B cell (primary cell): ENCODE measurements around the gene TNFAIP8L1. TPM values are rescaled to one million over a fixed set of nuclear protein-coding genes. Genes with fewer than 3 reads are reported as not detected.

Source experiments
- ATAC-seq: fragments of 200-7000 bp; cut with Tn5 transposase; one replicate; pipeline ENCODE4 v1.10.0; 2021; ENCODE audit warnings: low read depth, mild to moderate bottlenecking, moderate number of reproducible peaks, moderate library complexity
- CTCF ChIA-PET: fragments of 350-600 bp; sonication (Branson Sonifier 250); formaldehyde crosslinking; loops from one replicate; lab custom pipeline; 2021; ENCODE audit warnings: antibody characterized with exemption, inconsistent platforms; lab: Charles Lee
- POLR2A ChIA-PET: fragments of 350-600 bp; sonication (Branson Sonifier 250); formaldehyde crosslinking; loops from one replicate; lab custom pipeline; 2021; ENCODE audit warnings: antibody characterized with exemption; lab: Charles Lee
- DNase-seq: peaks from one replicate; pipeline ENCODE4 v3.0.0; 2013
- H2AFZ ChIP-seq: 2 replicates; pipeline ENCODE4 v1.6.1; 2012; ENCODE audit warnings: mild to moderate bottlenecking, low read depth, low read length; ENCODE audit not compliant: insufficient read depth, poor library complexity, severe bottlenecking
- H3K27ac ChIP-seq, 2 donors: 1 replicate in 1 of 2; 2 replicates in 1 of 2; pipeline ENCODE4 v1.5.1; 2012 to 2013; ENCODE audit warnings: low read length in 2 of 2, mild to moderate bottlenecking in 2 of 2, moderate library complexity in 1 of 2
- H3K27me3 ChIP-seq, 4 experiments: fragments of 200-600 bp in 1 of 4; sonication (generic) in 1 of 4; replicated peaks in 1 of 4; 1 replicate in 2 of 4; 2 replicates in 2 of 4; pipeline versions ENCODE4 v1.6.1 to v1.7.0; 2013 to 2016; ENCODE audit warnings: low read length in 3 of 4, mild to moderate bottlenecking in 2 of 4, mixed read lengths in 1 of 4, moderate library complexity in 1 of 4; ENCODE audit not compliant: insufficient read depth in 4 of 4, control insufficient read depth in 3 of 4; ENCODE audit errors: control extremely low read depth in 1 of 4
- H3K36me3 ChIP-seq, 2 experiments: replicated peaks in 1 of 2; 1 replicate in 1 of 2; 2 replicates in 1 of 2; pipeline versions ENCODE4 v1.6.1 to v1.7.1; 2013; ENCODE audit warnings: low read length in 1 of 2; ENCODE audit not compliant: insufficient read depth in 2 of 2, control insufficient read depth in 1 of 2; ENCODE audit errors: control extremely low read depth in 1 of 2, extremely low read depth in 1 of 2
- H3K4me1 ChIP-seq, 2 donors: fragments of 200-600 bp in 1 of 2; sonication (generic) in 1 of 2; 1 replicate in 1 of 2; 2 replicates in 1 of 2; pipeline versions ENCODE4 v1.5.1 to v1.6.1; 2013 to 2017; ENCODE audit warnings: low read length in 2 of 2; ENCODE audit not compliant: control insufficient read depth in 2 of 2, insufficient read depth in 2 of 2
- H3K4me2 ChIP-seq: replicated peaks from 2 replicates; pipeline ENCODE3; 2012; ENCODE audit warnings: mild to moderate bottlenecking, low read depth, low read length; ENCODE audit not compliant: poor library complexity, severe bottlenecking
- H3K4me3 ChIP-seq, 5 experiments: fragments of 200-600 bp in 1 of 5; sonication (generic) in 1 of 5; 1 replicate in 3 of 5; 2 replicates in 2 of 5; pipeline versions ENCODE4 v1.5.1 to v1.7.0; 2011 to 2016; ENCODE audit warnings: low read length in 4 of 5, mild to moderate bottlenecking in 4 of 5, low read depth in 2 of 5, control low read depth in 1 of 5, moderate library complexity in 1 of 5; ENCODE audit not compliant: insufficient read depth in 1 of 5; ENCODE audit errors: control extremely low read depth in 1 of 5, extremely low read depth in 1 of 5
- H3K79me2 ChIP-seq: fragments of 200-600 bp; sonication (generic); one replicate; pipeline ENCODE4 v1.6.0; 2016; ENCODE audit warnings: low read length; ENCODE audit not compliant: control insufficient read depth, insufficient read depth
- H3K9ac ChIP-seq: fragments of 200-600 bp; sonication (generic); 2 replicates; pipeline ENCODE4 v1.6.1; 2017; ENCODE audit warnings: mild to moderate bottlenecking, low read length, moderate library complexity
- H3K9me3 ChIP-seq, 3 donors: one replicate each; pipeline versions ENCODE4 v1.6.1 to v1.7.1; 2013; ENCODE audit warnings: low read length in 2 of 3; ENCODE audit not compliant: control insufficient read depth in 2 of 3, insufficient read depth in 1 of 3; ENCODE audit errors: control extremely low read depth in 1 of 3
- H4K20me1 ChIP-seq: 2 replicates; pipeline ENCODE4 v1.6.0; 2012; ENCODE audit warnings: mild to moderate bottlenecking, low read length; ENCODE audit not compliant: insufficient read depth, control insufficient read depth, poor library complexity, severe bottlenecking
- H3K27ac Mint-ChIP-seq: one replicate; pipeline ENCODE4 v1.8.0; 2021; ENCODE audit warnings: mixed read lengths
- H3K27me3 Mint-ChIP-seq: one replicate; pipeline ENCODE4 v1.8.0; 2021; ENCODE audit warnings: mixed read lengths
- H3K4me1 Mint-ChIP-seq: one replicate; pipeline ENCODE4 v1.8.0; 2021; ENCODE audit warnings: mixed read lengths
- H3K4me3 Mint-ChIP-seq: one replicate; pipeline ENCODE4 v1.8.0; 2021; ENCODE audit warnings: mixed read lengths
- H3K9me3 Mint-ChIP-seq: one replicate; pipeline ENCODE4 v1.8.0; 2022; ENCODE audit warnings: mixed read lengths; ENCODE audit not compliant: insufficient read depth
- EZH2 ChIP-seq: IDR thresholded peaks from 2 replicates; pipeline ENCODE4 v1.6.1; 2012; ENCODE audit warnings: borderline replicate concordance, low read depth, mild to moderate bottlenecking, moderate library complexity, low read length; ENCODE audit not compliant: insufficient read depth, poor library complexity, severe bottlenecking
- WGBS: methylation state at CpG from one replicate; pipeline ENCODE4 v1.1.5; 2013; ENCODE audit warnings: missing lambda C conversion rate; ENCODE audit not compliant: insufficient coverage; 5-methylcytosine and 5-hydroxymethylcytosine counted together
- intact Hi-C: fragments of 100-400 bp; cut with micrococcal nuclease; formaldehyde crosslinking; loops from one replicate; pipeline ENCODE4 v1.10.0; 2022
- polyA plus RNA-seq: library from polyadenylated mRNA; depleted of rRNA; stranded (reverse); fragments of >200 nt; gene quantifications from 2 replicates; pipeline ENCODE4 v1.2.3, GENCODE V29; 2012
- total RNA-seq, 2 donors: library from RNA; stranded (reverse); fragments of 120-200 nt in 1 of 2; gene quantifications; 1 replicate in 1 of 2; 2 replicates in 1 of 2; pipeline versions ENCODE4 v1.2.3 to v1.2.4, GENCODE V29; 2013 to 2022
- TF ChIP-seq, protein P1 (sequence below): fragments of 200-600 bp; IDR thresholded peaks from one replicate; pipeline ENCODE4 v1.8.0; 2022; ENCODE audit warnings: antibody characterized with exemption, mild to moderate bottlenecking

TNFAIP8L1 gene
- total and polyA plus RNA-seq, 2 donors (not counting 1 experiment from before 2014, with no cell fraction given) = 9.1 to 20.9 TPM

DNA sequence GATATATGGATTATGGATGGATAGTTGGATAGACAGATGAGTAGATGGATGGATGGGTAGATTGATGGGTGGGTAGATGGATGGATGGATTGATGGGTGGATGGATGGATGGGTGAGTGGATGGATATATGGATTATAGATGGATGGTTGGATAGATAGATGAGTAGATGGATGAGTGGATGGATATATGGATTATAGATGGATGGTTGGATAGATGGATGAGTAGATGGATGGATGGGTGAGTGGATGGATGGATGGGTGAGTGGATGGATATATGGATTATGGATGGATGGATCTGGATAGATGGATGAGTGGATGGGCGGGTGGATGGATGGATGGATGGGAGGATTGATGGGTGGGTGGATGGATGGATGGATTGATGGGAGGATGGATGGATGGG lies 36.4 kb upstream of the TNFAIP8L1 start:
- Histone ChIP-seq H3K36me3 (no peaks in the 10 kb centered on the region), H4K20me1 (no peaks in the 10 kb centered on the region), H3K27me3 (peaks cover 0 to 41% (median 14%) of the 10 kb centered on the region in 4 experiments), H3K4me3 (no peak overlapping the region), H3K79me2 (no peaks in the 10 kb centered on the region), H2AFZ (no peak overlapping the region), H3K9me3 (peaks cover 0 to 3% (median 0%) of the 10 kb centered on the region in 3 donors), H3K27ac (no peak overlapping the region), H3K4me2 (no peak overlapping the region), H3K9ac (no peak overlapping the region), H3K4me1 (peaks cover 7 to 12% of the 10 kb centered on the region in 2 donors)
- intact Hi-C loops = no loop called here
- H3K27ac Mint-ChIP-seq = no peak overlapping the region
- no peaks in the 10 kb centered on the region for H3K9me3 Mint-ChIP-seq
- no peak overlapping the region for H3K4me3 Mint-ChIP-seq
- POLR2A ChIA-PET = no interaction called here
- peaks cover 6% of the 10 kb centered on the region for H3K4me1 Mint-ChIP-seq
- H3K27me3 Mint-ChIP-seq = peaks cover 24% of the 10 kb centered on the region
- TF ChIP-seq, protein P1, sequence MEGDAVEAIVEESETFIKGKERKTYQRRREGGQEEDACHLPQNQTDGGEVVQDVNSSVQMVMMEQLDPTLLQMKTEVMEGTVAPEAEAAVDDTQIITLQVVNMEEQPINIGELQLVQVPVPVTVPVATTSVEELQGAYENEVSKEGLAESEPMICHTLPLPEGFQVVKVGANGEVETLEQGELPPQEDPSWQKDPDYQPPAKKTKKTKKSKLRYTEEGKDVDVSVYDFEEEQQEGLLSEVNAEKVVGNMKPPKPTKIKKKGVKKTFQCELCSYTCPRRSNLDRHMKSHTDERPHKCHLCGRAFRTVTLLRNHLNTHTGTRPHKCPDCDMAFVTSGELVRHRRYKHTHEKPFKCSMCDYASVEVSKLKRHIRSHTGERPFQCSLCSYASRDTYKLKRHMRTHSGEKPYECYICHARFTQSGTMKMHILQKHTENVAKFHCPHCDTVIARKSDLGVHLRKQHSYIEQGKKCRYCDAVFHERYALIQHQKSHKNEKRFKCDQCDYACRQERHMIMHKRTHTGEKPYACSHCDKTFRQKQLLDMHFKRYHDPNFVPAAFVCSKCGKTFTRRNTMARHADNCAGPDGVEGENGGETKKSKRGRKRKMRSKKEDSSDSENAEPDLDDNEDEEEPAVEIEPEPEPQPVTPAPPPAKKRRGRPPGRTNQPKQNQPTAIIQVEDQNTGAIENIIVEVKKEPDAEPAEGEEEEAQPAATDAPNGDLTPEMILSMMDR = no peak
- TF ChIP-seq EZH2 = no peak
- DNase-seq (no peak), ATAC-seq (no peak)
- 100% methylated on average over 1 of the region's 1 CpG for WGBS
- CTCF ChIA-PET = interaction anchor here (1.2 kb wide), 1 partner anchor 34 kb away, joined by 4 read pairs; no protein-coding TSS in a partner anchor

DNA sequence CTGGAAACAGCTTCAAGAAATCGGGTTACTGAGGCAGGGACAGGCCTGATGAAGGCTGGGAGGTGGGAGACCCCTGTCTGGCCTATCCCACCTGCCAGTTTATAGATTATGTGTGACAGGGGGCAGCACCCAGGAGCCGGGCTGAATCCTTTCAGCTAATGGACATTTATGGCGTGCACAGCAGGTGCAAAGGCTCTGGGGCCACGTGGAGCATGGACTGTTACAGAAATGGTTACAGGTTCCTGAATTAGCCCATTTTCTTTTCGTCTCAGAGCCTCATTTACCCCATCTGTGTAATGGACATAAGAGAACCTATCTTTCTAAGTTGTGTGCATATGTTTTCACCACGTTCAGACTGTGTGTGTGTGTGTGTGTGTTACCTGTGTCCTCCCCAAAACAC lies 34.4 kb upstream of the TNFAIP8L1 start:
- intact Hi-C loops = no loop called here
- CTCF ChIA-PET = no interaction called here
- no peak for TF ChIP-seq EZH2
- TF ChIP-seq, protein P1 = no peak
- Histone ChIP-seq H3K36me3 (no peaks in the 10 kb centered on the region), H3K4me1 (peaks cover 1 to 7% of the 10 kb centered on the region in 2 donors), H3K27ac (no peak overlapping the region), H4K20me1 (no peaks in the 10 kb centered on the region), H3K27me3 (peaks cover 0 to 28% (median 4%) of the 10 kb centered on the region in 4 experiments), H3K9me3 (peaks cover 0 to 3% (median 0%) of the 10 kb centered on the region in 3 donors), H3K4me2 (no peak overlapping the region), H3K4me3 (no peak overlapping the region), H2AFZ (no peak overlapping the region), H3K79me2 (no peaks in the 10 kb centered on the region), H3K9ac (no peak overlapping the region)
- Mint-ChIP-seq H3K27ac (no peak overlapping the region), H3K4me1 (peaks cover 3% of the 10 kb centered on the region), H3K9me3 (no peaks in the 10 kb centered on the region), H3K27me3 (peaks cover 19% of the 10 kb centered on the region), H3K4me3 (no peak overlapping the region)
- ATAC-seq (no peak), DNase-seq (no peak)
- POLR2A ChIA-PET = no interaction called here
- WGBS = 88% methylated on average over 4 of the region's 6 CpGs
